HG02642 (cell line): ENCODE results near the gene TMEM53.
A peak's percentile ranks its signal among the peaks of the same experiment; 100 is the strongest.

Experiments
- ATAC-seq: cut with Tn5 transposase; IDR thresholded peaks from one replicate; pipeline ENCODE4 v1.9.1; 2021; ENCODE audit warnings: mild to moderate bottlenecking; ENCODE audit not compliant: unreplicated experiment, poor library complexity

Gene TMEM53

DNA sequence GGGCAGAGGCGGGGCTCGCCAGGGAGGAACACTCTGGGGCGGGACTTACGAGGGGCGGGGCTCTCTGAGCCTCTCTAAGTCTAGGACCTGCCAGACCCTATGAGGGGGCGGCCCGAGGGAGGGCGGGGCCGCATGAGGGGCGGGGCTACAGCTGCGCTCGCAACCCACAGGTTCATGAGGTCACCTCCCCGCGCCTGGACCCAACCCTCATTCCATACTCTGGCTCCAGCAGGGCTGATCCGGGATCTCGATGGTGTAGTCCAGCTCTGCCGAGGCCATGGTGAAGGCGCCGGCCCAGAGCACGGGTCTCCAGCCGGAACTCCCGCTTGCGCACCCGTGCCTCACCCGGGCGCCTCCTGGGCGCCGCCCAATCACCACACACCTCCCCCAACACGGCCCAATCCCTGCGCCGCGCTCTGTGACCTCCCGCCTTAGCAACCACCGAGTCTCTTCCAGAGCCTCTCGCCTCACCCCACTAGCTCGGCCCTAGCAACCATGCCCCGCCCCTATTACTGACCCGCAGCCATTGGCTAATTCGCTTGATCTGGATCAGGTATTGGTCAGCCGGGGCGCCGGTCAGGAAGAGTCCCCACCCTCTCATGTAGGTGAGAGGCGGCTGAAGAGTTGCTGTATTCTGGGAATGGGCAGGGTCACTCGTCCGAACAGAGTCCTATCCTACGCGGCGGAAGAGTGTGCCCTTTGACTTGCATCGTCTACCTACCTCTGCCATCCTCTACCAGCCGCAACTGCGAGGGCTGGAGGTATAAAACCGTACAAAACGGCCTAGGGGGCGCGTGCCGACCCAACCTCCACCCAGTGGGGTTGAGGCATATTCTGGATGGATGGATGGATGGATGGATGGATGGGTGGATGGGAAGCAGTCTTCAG, at the start of gene TMEM53, which contains the start of gene ARMH1:
Gene TMEM53, minus strand, starts transcription at position 369 of the 888 bp plus-strand sequence. Its CDS starts 90 bp downstream, at position 279.
Gene ARMH1, plus strand, starts transcription at position 602 of the 888 bp plus-strand sequence. CDS start 14,984 bp downstream, outside the sequence.
- peak; percentile 93 for ATAC-seq

DNA sequence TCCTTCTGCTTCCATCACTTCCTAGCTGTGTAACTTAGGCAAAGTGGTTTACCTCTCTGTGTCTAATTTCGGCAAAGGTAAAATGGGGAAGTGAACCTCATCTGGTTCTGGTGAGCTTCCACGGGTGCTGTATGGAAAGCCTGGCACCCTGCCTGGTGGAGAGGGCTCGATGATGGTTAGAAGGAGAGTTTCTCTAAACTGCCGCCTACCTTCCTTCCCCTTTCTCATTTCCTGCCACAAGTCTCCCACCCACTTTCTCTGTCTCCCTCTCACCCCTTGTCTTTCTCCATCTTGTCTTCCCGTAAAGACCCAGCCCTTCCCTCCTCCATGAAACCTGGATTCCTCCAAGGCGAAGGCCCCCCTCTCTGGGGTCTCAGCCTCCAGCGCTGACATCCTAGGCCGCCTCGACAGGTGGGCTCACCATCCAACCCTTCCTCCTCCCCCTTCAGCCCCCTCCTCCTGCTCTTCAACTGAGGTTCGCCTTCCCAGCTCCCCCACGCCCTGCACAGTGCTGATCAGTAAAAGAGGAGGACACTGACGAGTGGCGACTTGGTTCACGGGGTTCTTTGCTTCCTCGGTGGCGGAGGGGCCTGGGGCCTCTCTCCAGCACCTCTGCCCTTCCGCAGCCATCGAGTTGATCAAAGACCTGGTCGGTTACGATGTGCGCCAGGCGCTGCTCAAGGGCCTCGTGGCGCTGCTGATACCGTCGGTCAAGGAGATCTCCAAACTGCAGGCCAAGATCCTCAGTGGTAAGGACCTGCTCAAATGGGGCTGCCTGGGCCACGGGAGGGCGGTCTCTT, 49.4 kb upstream of the TMEM53 start:
- no peak for ATAC-seq

- no peak for ATAC-seq
Observed at GRCh38 chr1:44723064-44723463, 48.8 kb upstream of the TMEM53 start.

DNA sequence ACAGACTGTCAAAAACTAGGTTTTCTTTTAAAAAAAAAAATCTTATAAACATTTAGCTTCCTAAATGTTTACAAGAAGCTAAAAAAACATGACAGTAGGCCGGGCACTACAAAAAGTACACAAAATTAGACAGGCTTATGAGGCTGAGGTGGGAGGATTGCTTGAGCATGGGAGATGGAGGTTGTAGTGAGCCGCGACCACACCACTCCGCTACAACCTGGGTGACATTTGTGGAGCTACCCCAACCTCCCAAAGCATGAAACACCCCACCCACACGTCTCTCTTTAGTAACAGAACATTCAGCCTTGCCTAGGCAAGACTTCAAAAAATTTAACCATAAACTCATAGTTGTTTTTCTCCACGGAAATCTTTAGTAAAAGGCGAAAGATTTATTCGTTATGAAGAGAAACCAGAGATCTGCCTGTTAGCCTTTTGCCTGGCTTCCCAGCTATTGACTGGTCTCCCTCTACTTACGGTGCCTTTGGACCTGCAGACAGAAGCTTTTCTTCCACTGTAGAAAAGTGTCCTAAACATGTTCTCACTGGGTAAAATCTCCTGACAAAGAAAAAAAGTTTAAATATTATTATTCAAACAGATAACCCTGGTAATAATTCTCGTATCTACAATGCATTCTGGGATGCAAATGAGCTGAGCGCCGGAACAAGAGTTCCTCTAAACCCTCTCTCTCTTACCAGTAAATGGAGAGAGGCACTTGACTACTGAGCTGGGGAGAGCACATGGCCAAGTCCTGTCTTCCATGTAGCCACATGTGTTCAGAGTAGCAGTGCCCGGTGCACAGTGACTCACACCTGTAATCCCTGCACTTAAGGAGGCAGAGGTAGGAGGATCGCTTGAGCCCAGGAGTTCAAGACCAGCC, 47.4 kb upstream of the TMEM53 start:
- ATAC-seq: peak; percentile 68

- ATAC-seq: no peak
Observed at GRCh38 chr1:44720281-44720680, 46.0 kb upstream of the TMEM53 start.

DNA sequence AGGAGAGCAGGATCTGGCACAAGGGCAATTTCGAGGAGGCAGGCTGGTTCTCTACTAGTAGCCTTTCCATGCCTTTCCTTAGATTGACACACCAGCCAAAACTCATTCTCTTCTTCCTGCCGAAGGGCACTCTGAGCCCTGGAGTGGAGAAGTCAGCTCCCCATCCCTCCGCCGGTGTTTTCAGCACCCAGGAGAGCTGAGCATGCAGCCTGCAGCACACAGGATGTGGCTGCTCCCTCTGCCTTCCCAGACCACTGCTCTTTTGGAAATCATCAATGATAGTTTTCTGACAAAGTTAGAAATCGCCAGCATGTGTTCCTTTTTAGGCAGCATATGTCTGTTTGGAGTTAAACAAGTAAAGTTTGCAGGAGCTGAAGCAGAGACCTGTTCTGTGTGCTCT, 45.0 kb upstream of the TMEM53 start:
- ATAC-seq: no peak

GRCh38 chr1:44718091-44718490, 43.8 kb upstream of the TMEM53 start:
- no peak for ATAC-seq

- ATAC-seq: no peak
Observed at GRCh38 chr1:44717653-44718052, 43.4 kb upstream of the TMEM53 start.

GRCh38 chr1:44717156-44717555, 42.9 kb upstream of the TMEM53 start:
- no peak for ATAC-seq

- no peak for ATAC-seq
Observed at GRCh38 chr1:44714944-44715571, 40.8 kb upstream of the TMEM53 start.

DNA sequence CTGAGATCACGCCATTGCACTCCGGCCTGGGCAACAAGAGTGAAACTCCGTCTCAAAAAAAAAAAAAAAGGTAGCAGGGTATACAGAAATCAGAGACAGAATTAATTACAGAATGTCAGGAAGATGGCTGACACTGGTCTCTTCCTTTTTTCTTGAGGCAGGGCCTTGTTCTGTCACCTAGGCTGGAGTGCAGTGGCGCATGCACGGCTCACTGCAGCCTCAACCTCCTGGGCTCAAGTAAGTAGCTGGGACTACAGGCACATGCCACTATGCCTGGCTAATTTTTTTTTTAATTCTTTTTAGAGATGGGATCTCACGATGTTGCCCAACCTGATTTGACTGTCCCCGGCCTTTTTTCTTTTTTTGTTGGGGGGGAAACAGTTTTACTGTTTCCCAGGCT, 40.3 kb upstream of the TMEM53 start:
- ATAC-seq: no peak

DNA sequence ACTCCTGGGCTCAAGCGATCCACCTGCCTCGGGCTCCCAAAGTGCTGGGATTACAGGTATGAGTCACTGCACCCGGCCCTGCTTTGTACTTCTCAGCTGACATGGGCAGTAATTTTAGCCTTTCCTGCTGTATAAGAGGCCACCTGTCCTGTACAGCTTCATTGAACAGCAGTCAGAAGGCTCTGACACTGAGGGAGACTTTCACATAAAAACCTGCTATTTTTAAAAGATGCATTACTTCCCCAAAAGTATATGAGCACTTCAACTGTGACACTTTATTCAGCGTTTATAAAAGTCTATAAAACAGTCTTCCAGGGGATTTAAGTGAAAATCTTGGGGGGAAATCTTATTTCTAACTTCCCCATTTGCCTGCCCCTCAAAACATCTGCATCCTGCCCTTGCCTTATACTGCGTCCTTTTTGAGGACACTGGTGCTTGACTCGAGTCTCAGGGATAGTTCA, 39.1 kb upstream of the TMEM53 start:
- no peak for ATAC-seq

- no peak for ATAC-seq
Observed at GRCh38 chr1:44707959-44708831, 33.9 kb upstream of the TMEM53 start.

DNA sequence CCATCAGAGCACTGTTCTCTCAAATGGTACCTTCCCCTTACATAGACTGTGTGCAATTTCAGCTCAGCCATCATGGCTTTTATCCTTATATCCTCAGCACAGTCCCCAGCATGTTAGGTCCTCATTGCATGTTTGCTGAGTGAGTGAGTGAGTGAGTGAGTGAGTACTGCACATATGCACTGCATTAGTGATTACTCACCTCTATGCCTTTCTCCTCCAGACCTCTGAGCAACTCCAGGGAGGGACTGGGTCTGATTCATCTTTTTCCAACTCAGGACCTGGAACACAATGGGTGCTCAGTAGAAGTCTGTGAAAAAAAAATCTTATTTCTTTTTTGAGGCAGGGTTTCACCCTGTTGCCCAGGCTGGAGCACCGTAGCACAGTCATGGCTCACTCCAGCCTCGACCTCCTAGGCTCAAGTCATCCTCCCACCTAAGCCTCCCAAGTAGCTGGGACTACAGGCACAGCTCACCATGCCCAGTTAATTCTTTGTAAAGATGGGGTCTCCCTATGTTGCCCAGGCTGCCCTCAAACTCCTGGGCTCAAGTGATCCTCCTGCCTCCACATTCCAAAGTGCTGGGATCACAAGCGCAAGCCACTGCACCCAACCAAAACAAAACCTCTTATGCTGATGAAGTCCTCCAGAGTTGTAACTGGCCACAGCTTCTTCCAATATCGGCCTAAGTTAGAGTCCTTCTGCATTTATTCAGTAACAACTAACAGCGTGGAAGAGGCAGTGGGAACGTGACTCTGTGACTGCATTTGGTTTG, 33.0 kb upstream of the TMEM53 start:
- ATAC-seq: no peak

GRCh38 chr1:44705938-44706337, 31.7 kb upstream of the TMEM53 start:
- no peak for ATAC-seq

DNA sequence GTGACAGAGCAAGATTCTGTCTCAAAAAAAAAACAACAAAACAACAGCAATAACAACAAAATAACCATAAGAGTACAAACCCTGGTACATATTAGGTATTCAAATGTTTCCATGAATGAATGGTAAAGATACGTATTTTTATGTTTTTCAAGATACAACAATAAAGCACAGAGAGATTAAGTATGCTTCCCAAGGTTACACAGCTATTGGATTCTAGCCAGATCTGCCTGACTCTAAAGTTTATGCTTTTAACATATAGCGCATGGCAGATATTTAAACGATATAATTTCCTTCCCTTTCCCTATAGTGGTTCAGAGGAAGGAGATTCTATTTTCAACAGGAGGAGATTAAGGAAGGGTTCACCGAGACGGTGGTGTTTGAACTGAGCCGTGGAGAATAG, 31.2 kb upstream of the TMEM53 start:
- no peak for ATAC-seq

DNA sequence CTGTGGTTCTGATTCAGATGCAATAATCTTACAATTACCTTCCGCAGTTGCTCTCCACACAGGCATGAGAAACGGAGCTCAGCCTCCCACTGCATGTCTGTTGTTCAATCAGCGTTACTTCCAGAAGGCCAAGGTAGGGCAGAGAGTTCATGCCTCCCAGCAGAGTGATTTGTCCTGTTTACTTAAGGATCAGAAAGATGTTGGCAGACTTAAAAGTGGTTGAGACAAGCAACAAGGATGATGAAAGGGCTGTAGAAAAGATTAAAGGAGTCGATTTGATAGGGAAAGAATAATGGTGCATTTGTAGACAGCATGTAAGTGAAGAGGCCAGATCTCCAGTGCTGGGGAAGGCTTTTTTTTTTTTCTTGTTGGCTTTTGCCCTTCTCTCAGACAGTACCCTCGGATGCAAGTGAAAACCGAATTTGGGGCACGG, 26.9 kb upstream of the TMEM53 start:
- ATAC-seq: no peak

DNA sequence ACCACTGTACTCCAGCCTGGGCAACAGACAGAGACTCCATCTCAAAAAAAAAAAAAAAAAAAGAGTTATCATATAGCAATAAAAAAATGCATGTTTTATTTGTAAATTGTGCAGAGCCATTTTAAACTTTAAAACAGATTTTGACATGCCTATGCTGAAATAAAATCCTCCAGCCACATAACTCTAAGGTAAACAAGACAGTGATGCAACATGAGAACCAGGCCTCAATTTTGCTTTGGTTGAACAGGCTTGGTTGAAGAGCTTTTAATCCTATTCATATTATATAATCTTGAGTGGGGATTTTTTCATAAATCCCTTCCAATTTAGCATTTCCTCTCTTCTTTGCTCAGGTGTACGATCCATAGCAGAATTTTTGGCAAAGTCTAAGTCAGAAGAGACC, 26.3 kb upstream of the TMEM53 start:
- no peak for ATAC-seq
